Measurements from ENCODE around the gene ANKRD49. TPM values are rescaled to one million over a fixed set of nuclear protein-coding genes. Genes with fewer than 3 reads are reported as not detected.

ANKRD49 gene
- total and polyA plus RNA-seq, 2 of the 4 experiments (the other 2 are of a cell fraction): 7.2 to 10.4 TPM

GRCh38 chr11:94519478-94520084, 25.8 kb downstream of the ANKRD49 start:
- CTCF ChIA-PET: interaction anchor here (0.7 to 1.6 kb wide), 7 partner anchors 9 to 624 kb away, joined by 3 to 6 read pairs (median 3); no protein-coding TSS in a partner anchor
- Histone ChIP-seq H3K4me2 (ENCODE audit: low read depth, low read length) (peak overlapping the region; percentile 65; the same call in 1 of the 2 replicates), H4K8ac (ENCODE audit: low read depth in 2 of 2, low read length in 2 of 2) (no peak overlapping the region), H2BK20ac (ENCODE audit: low read depth, low read length) (no peak overlapping the region), H2BK5ac (ENCODE audit: low read depth, low read length, poor library complexity, severe bottlenecking) (no peak overlapping the region), H2BK120ac (ENCODE audit: low read depth, low read length) (no peak overlapping the region), H2AK5ac (ENCODE audit: low read depth, low read length) (no peak overlapping the region), H3K36me3 (ENCODE audit: control insufficient read depth, insufficient read depth, low read length) (no peaks in the 10 kb centered on the region), H3K27ac (ENCODE audit: insufficient read depth, low read length) (no peak overlapping the region), H3K9ac (ENCODE audit: low read depth, low read length) (peak overlapping the region; percentile 56; the same call in 1 of the 2 replicates), H4K91ac (ENCODE audit: insufficient read depth, low read depth, low read length) (no peak overlapping the region), H2AK9ac (replicated peaks; ENCODE audit: low read depth, low read length, poor library complexity) (no peak overlapping the region), H3K27me3 (ENCODE audit: control insufficient read depth, insufficient read depth, low read length) (peaks cover 8% of the 10 kb centered on the region), H3K56ac (ENCODE audit: extremely low read depth, insufficient read depth, low read length) (no peak overlapping the region), H3K9me3 (ENCODE audit: control insufficient read depth, insufficient read depth, low read length) (no peaks in the 10 kb centered on the region), H3K4me3 (ENCODE audit: insufficient read depth, low read depth, low read length) (no peak overlapping the region), H3K18ac (ENCODE audit: low read depth, low read length) (no peak overlapping the region; the same call in 1 of the 2 replicates), H3K4ac (ENCODE audit: low read depth, low read length) (no peak overlapping the region), H2BK15ac (ENCODE audit: low read depth, low read length) (no peak overlapping the region), H3K4me1 (ENCODE audit: control insufficient read depth, insufficient read depth, low read length) (peaks cover 2% of the 10 kb centered on the region; the same call in 1 of the 2 replicates), H3K79me1 (ENCODE audit: low read depth in 1 of 2, low read length in 2 of 2) (no peaks in the 10 kb centered on the region), H3K23ac (ENCODE audit: low read depth, low read length) (no peak overlapping the region), H3K14ac (replicated peaks; ENCODE audit: low read depth, low read length) (no peak overlapping the region), H4K5ac (ENCODE audit: low read depth, low read length) (no peak overlapping the region), H3K9me1 (ENCODE audit: insufficient read depth, low read length) (no peaks in the 10 kb centered on the region), H2AFZ (replicated peaks; ENCODE audit: low read length, poor library complexity) (no peak overlapping the region), H4K20me1 (ENCODE audit: insufficient read depth, low read length) (no peaks in the 10 kb centered on the region)
- POLR2A ChIA-PET (ENCODE audit: unreplicated experiment): no interaction called here
- TF ChIP-seq RCOR1 (IDR thresholded peaks at IDR 0.05; ENCODE audit: insufficient replicate concordance, low read length) (no peak), NFE2L2 (IDR thresholded peaks at IDR 0.05; ENCODE audit: low read depth, low read length) (no peak), POLR2A (IDR thresholded peaks at IDR 0.05; ENCODE audit: low read depth, low read length) (no peak), MXI1 (IDR thresholded peaks at IDR 0.05; ENCODE audit: borderline replicate concordance, low read depth, low read length) (no peak), CTCF (conservative IDR thresholded peaks at IDR 0.05; ENCODE audit: low read depth, low read length) (peak; percentile 75), CEBPB (IDR thresholded peaks at IDR 0.05; ENCODE audit: low read depth, low read length) (no peak), MAFK (IDR thresholded peaks at IDR 0.05; ENCODE audit: low read depth, low read length) (no peak), SMC3 (IDR thresholded peaks at IDR 0.05; ENCODE audit: low read depth, low read length) (peak; percentile 61; the same call in 1 of the 2 replicates), RAD21 (IDR thresholded peaks at IDR 0.05; ENCODE audit: low read length) (peak; percentile 64), RFX5 (IDR thresholded peaks at IDR 0.05; ENCODE audit: low read depth, low read length) (no peak)
- in situ Hi-C loops (cut with MboI; ENCODE audit: low sequenced_read_pairs) (loop anchor here (5.0 to 10.0 kb wide), 2 partner anchors 55 to 78 kb away; no protein-coding TSS in a partner anchor), dilution Hi-C loops (cut with HindIII; ENCODE audit: low sequenced_read_pairs, unreplicated experiment) (no loop called here), intact Hi-C loops (cut with micrococcal nuclease) (loop anchor here (1.0 kb wide), 3 partner anchors 44 to 449 kb away; no protein-coding TSS in a partner anchor)
- DNase-seq (peak; percentile 49), ATAC-seq (ENCODE audit: low read depth) (peak; percentile 79)
- no TSS peak for BruUV-seq (replicated peaks)
- WGBS, 2 experiments (ENCODE audit: extremely low coverage in 2 of 2, insufficient read length in 1 of 2): no CpG with 5 or more reads among the region's 5 CpGs

All from IMR-90 (cell line).